Duodenal mucosa (tissue), 2 donors: ENCODE data around the gene IGFBP7.

Source experiments
- H3K27ac ChIP-seq: one replicate; pipeline ENCODE4 v1.7.0; 2013; ENCODE audit warnings: low read depth, low read length
- H3K27me3 ChIP-seq, 2 donors: one replicate each; pipeline ENCODE4 v1.7.0; 2013; ENCODE audit warnings: low read length in 2 of 2, control low read depth in 1 of 2; ENCODE audit not compliant: insufficient read depth in 2 of 2, control insufficient read depth in 1 of 2
- H3K36me3 ChIP-seq, 2 donors: one replicate each; pipeline ENCODE4 v1.7.0; 2013; ENCODE audit warnings: low read length in 2 of 2, control low read depth in 1 of 2; ENCODE audit not compliant: insufficient read depth in 2 of 2, control insufficient read depth in 1 of 2
- H3K4me1 ChIP-seq, 2 donors: one replicate each; pipeline ENCODE4 v1.7.0; 2013; ENCODE audit warnings: low read length in 2 of 2, control low read depth in 1 of 2; ENCODE audit not compliant: insufficient read depth in 2 of 2, control insufficient read depth in 1 of 2
- H3K4me3 ChIP-seq, 2 donors: one replicate each; pipeline ENCODE4 v1.7.0; 2013; ENCODE audit warnings: low read length in 2 of 2, low read depth in 1 of 2
- H3K9ac ChIP-seq, 2 donors: one replicate each; pipeline ENCODE4 v1.7.0; 2013; ENCODE audit warnings: low read length in 2 of 2, low read depth in 1 of 2
- H3K9me3 ChIP-seq, 2 donors: one replicate each; pipeline ENCODE4 v1.7.0; 2013; ENCODE audit warnings: low read length in 2 of 2, control low read depth in 1 of 2; ENCODE audit not compliant: control insufficient read depth in 1 of 2

The IGFBP7 gene, protein sequence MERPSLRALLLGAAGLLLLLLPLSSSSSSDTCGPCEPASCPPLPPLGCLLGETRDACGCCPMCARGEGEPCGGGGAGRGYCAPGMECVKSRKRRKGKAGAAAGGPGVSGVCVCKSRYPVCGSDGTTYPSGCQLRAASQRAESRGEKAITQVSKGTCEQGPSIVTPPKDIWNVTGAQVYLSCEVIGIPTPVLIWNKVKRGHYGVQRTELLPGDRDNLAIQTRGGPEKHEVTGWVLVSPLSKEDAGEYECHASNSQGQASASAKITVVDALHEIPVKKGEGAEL

DNA sequence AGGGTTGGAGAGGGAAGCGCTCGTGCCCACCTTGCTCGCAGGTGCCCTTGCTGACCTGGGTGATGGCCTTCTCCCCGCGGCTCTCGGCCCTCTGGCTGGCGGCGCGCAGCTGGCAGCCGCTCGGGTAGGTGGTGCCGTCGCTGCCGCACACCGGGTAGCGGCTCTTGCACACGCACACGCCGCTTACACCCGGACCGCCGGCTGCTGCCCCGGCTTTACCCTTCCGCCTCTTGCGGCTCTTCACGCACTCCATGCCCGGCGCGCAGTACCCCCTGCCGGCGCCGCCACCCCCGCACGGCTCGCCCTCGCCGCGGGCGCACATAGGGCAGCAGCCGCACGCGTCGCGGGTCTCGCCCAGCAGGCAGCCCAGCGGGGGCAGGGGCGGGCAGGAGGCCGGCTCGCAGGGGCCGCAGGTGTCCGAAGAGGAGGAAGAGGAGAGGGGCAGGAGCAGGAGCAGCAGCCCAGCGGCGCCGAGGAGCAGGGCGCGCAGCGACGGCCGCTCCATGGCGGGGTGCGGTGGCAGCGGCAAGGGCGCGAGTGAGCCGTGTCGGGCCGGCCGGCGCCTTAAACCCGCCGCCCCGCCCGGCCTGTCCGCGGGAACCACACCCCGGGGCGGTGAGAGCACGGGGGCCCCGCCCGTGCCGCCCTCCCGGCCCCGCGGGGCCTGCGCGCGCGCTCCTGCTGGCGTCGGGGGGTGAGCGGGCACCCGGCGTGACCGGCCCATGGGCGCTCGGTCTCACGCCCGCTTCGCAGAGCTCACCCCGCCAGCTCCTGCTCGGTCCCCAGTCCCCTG, at the start of gene IGFBP7:
IGFBP7 (minus strand) TSS at position 539 of the 793 bp plus-strand sequence; CDS start at position 505, 34 bp downstream.
- peak within 1 kb of the TSS; percentile 50 to 51 for H3K9ac ChIP-seq
- H3K36me3 ChIP-seq, result no peaks in the 10 kb centered on the region
- H3K4me1 ChIP-seq, result peaks cover 6 to 11% of the 10 kb centered on the region in 2 donors

DNA sequence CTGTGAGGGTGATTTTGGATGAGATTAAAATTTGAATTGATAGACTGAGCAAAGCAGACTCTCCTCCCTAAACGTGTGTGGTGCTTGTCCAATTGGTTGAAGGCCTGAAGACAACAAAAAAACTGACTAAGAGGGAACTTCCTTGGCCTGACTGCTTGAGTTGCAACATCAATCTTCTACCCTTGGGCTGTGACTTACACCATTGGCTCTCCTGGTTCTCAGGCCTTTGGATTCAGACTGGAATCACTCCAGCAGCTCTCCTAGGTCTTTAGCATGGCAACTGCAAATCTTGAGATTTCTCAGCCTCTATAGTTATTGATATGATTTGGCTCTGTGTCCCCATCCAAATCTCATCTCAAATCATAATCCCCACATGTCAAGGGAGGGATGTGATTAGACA, 49.7 kb upstream of the IGFBP7 start:
- no peak overlapping the region for H3K4me3 ChIP-seq
- H3K4me1 ChIP-seq, result peaks cover 0 to 12% of the 10 kb centered on the region in 2 donors
- no peak overlapping the region for H3K9ac ChIP-seq
- no peaks in the 10 kb centered on the region for H3K9me3 ChIP-seq
- H3K27ac ChIP-seq, result no peak overlapping the region
- no peaks in the 10 kb centered on the region for H3K36me3 ChIP-seq
- no peaks in the 10 kb centered on the region for H3K27me3 ChIP-seq

More for the DNA sequence above, at the start of gene IGFBP7:
- Histone ChIP-seq H3K9me3 (no peaks in the 10 kb centered on the region), H3K4me3 (peak within 1 kb of the TSS; percentile 55 to 65), H3K27ac (peak within 1 kb of the TSS; percentile 85), H3K27me3 (peaks cover 11 to 12% of the 10 kb centered on the region in 2 donors)

DNA sequence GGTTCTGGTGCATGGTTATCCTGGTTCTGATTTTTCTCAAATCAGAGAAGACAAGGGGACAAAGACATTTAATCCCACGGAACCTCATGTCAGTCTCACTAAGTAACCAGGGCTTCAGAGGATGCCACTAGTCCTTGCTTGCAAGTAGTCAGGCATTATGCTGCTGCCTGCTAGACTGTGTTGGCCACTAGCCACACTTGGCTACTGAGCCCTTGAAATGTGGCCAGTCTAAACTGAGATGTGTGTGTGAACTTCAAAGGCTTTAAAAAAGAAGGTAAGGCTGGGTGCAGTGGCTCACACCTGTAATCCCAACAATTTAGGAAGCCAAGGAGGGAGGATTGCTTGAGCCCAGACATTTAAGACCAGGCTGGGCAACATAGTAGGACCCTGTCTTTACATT, 48.6 kb upstream of the IGFBP7 start:
- no peaks in the 10 kb centered on the region for H3K27me3 ChIP-seq
- no peak overlapping the region for H3K4me3 ChIP-seq
- no peaks in the 10 kb centered on the region for H3K36me3 ChIP-seq

DNA sequence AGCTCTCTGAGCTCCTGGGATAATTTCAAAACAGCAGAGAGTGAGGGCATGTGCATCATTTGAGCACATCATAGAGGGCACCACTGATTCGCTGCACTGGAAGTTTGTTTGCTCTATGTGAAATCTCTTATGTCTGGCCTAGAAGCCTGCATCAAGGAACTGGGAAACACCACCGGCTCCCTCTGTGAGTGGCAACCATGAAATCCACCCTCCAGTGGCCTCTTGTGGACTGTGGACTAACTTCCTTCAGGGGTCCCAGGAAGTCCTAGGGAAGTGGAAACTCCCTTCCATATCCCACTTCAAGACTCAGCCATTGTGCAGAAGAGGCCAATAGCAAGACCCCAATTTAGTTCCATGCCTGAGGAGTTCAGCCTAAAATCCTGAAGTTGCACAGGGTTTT, 48.0 kb upstream of the IGFBP7 start:
- Histone ChIP-seq H3K27ac (no peak overlapping the region), H3K27me3 (no peaks in the 10 kb centered on the region), H3K36me3 (no peaks in the 10 kb centered on the region), H3K4me3 (no peak overlapping the region), H3K9me3 (no peaks in the 10 kb centered on the region), H3K9ac (no peak overlapping the region), H3K4me1 (peaks cover 0 to 1% of the 10 kb centered on the region in 2 donors)

More for the DNA sequence above, 48.6 kb upstream of the IGFBP7 start:
- H3K9me3 ChIP-seq, result no peaks in the 10 kb centered on the region
- no peak overlapping the region for H3K27ac ChIP-seq
- H3K9ac ChIP-seq, result no peak overlapping the region
- H3K4me1 ChIP-seq, result peaks cover 0 to 7% of the 10 kb centered on the region in 2 donors

DNA sequence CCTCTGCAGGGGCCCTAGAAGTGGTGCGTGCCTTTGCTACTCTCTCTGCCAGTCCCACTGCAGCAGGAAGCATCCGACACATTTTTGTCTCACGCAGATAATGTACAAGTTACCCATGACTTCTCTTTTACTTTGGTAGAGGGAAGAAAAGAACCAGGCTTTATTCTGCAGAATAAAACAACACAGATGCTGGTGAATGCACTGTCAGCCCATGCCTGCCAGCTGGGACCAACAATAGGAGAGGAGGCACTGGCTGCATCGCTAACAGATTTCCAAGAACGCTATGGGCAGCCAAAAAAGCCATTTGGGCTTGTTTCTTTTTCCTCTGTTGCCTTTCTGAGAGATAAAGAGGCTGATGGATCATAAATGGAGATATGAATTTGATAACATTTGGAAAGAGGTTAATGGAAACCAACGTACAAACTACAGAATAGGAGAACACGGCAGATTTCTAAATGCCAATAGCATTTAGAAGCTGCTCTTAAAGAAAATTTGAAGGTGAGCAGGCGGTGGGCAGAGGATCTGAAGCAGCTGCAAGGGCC, 47.5 kb upstream of the IGFBP7 start:
- Histone ChIP-seq H3K4me1 (no peaks in the 10 kb centered on the region), H3K4me3 (no peak overlapping the region), H3K36me3 (no peaks in the 10 kb centered on the region), H3K27me3 (no peaks in the 10 kb centered on the region), H3K9ac (no peak overlapping the region), H3K9me3 (no peaks in the 10 kb centered on the region), H3K27ac (no peak overlapping the region)

DNA sequence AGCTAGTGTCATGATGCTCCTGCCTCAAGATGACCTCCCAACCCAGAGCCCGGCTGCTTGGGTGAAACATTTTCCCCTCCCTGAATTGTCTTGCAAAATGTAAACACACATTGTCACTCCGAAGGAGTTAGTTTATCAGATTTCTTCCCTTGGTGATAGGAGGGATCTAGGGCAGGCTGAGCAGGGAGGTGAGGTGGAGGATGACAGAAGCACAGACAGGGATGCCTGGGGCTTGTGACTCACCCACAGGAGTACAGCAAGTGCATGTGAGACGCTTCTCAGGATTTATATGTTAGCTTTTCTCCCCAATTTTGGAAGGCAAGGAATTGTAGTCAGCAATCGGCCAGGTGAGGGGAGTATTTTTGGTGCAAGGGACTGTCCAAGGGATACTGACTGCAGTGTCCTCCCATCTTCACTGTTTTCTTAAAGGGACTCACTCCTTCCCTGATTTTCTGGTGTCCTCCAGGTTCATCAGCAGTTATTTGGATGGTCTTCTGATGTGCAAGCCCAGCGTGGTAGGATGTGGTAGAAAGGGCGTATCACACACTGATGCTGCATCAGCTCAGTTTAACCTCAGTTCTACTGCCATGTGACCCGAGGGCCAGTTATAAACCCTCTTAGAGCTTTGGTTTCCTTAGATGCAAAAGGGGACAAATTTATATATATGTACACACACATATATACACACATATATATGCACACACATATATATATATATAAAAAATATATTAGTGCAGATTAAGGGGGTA, 46.2 kb upstream of the IGFBP7 start:
- H3K27ac ChIP-seq, result no peak overlapping the region
- no peaks in the 10 kb centered on the region for H3K9me3 ChIP-seq
- H3K4me1 ChIP-seq, result no peaks in the 10 kb centered on the region
- H3K27me3 ChIP-seq, result no peaks in the 10 kb centered on the region
- no peak overlapping the region for H3K9ac ChIP-seq
- no peak overlapping the region for H3K4me3 ChIP-seq
- H3K36me3 ChIP-seq, result no peaks in the 10 kb centered on the region

DNA sequence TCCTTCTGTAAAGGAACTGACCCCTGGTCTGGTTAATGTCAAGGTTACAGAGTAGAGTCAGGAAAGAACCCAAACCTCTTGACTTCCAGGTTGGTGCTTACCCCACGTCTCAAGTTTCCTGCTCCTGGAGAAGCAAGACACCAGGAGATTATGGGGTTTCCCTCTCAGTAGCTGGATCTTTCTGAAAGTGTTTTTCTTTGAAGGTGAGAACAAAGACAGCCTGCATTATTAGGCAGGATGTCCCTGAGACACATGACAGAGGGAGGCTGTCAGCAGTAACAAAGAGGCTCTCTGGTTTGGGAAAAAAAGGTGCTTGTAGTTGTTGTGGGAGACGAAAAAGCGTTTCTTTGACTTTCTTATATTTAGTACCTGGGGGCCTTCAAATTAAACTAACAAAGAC, 44.7 kb upstream of the IGFBP7 start:
- no peaks in the 10 kb centered on the region for H3K9me3 ChIP-seq
- peaks cover 0 to 2% of the 10 kb centered on the region in 2 donors for H3K27me3 ChIP-seq
- no peak overlapping the region for H3K27ac ChIP-seq
- no peaks in the 10 kb centered on the region for H3K4me1 ChIP-seq
- H3K9ac ChIP-seq, result no peak overlapping the region
- H3K4me3 ChIP-seq, result no peak overlapping the region
- H3K36me3 ChIP-seq, result no peaks in the 10 kb centered on the region

DNA sequence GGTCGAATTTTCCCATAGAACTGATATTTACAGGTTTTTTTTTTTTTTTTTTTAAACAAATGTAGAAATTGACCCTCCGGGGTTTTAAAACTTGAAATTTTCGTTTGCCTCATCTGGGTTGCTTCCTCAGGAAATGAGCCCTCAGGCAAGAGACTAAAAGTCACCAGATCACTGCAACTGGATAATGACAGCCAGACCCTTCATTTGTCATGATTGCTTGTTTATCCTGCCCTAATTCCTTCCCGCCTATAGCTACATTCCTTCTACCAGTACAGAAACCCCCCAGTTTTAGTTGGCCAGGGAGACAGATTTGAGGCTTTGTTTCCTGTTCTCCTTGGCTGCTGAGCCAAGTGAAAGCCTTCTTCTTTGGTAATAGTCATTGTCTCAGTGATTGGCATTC, 44.0 kb upstream of the IGFBP7 start:
- H3K36me3 ChIP-seq, result no peaks in the 10 kb centered on the region
- no peaks in the 10 kb centered on the region for H3K9me3 ChIP-seq
- H3K27ac ChIP-seq, result no peak overlapping the region
- H3K4me1 ChIP-seq, result no peaks in the 10 kb centered on the region
- no peak overlapping the region for H3K4me3 ChIP-seq
- H3K27me3 ChIP-seq, result peaks cover 0 to 3% of the 10 kb centered on the region in 2 donors
- no peak overlapping the region for H3K9ac ChIP-seq

DNA sequence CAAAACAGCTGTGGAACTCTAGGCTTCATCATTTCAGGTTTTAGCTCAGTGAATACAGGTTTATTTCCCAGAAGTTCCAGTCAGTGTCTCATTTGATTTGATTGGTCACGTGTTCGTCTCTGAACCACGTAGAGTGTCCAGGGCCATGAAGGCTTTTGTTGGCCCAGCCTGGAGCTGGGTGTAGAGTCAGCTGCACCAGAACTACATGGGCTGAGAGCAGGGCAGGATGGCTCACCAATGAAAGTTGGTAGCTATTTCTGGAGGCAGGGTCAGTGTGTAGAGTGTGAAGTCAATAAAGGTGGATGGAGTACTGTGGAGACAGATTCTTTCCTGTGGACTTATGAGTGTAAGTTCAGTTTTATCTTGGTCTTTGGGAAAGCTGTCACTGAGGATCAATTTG, 43.0 kb upstream of the IGFBP7 start:
- no peaks in the 10 kb centered on the region for H3K9me3 ChIP-seq
- no peak overlapping the region for H3K9ac ChIP-seq
- no peaks in the 10 kb centered on the region for H3K36me3 ChIP-seq
- no peak overlapping the region for H3K27ac ChIP-seq
- no peaks in the 10 kb centered on the region for H3K4me1 ChIP-seq
- peaks cover 0 to 3% of the 10 kb centered on the region in 2 donors for H3K27me3 ChIP-seq
- H3K4me3 ChIP-seq, result no peak overlapping the region
